Common myeloid progenitor, CD34-positive (primary cell): ENCODE measurements around the gene SGMS2.

Experiments used
- CTCF ChIA-PET: fragments of 350-600 bp; sonication (Branson Sonifier 250); formaldehyde crosslinking; loops from one replicate; lab custom pipeline; 2021; ENCODE audit warnings: antibody characterized with exemption; lab: Charles Lee
- POLR2A ChIA-PET: fragments of 350-600 bp; sonication (Branson Sonifier 250); formaldehyde crosslinking; loops from one replicate; lab custom pipeline; 2021; ENCODE audit warnings: antibody characterized with exemption; lab: Charles Lee
- DNase-seq, 3 donors: peaks; one replicate each; pipeline versions ENCODE4 v3.0.0 to v3.0.0-alpha.2; 2013
- H3K27ac ChIP-seq, 2 experiments: 1 replicate in 1 of 2; 2 replicates in 1 of 2; pipeline ENCODE4 v1.7.0; 2013; ENCODE audit warnings: inconsistent platforms in 2 of 2, low read length in 2 of 2, mild to moderate bottlenecking in 2 of 2, low read depth in 1 of 2, moderate library complexity in 1 of 2; ENCODE audit not compliant: severe bottlenecking in 2 of 2, insufficient read depth in 1 of 2, poor library complexity in 1 of 2
- H3K27me3 ChIP-seq, 5 experiments: replicated peaks in 2 of 5; 1 replicate in 3 of 5; 2 replicates in 2 of 5; pipeline versions ENCODE4 v1.6.1 to v1.7.0; 2013; ENCODE audit warnings: low read length in 4 of 5, mild to moderate bottlenecking in 2 of 5, moderate library complexity in 2 of 5, inconsistent platforms in 1 of 5; ENCODE audit not compliant: insufficient read depth in 5 of 5, control insufficient read depth in 4 of 5
- H3K36me3 ChIP-seq, 4 experiments: 1 replicate in 2 of 4; 2 replicates in 2 of 4; pipeline versions ENCODE4 v1.6.1 to v1.7.0; 2013; ENCODE audit warnings: low read length in 3 of 4, control low read depth in 1 of 4, mild to moderate bottlenecking in 1 of 4; ENCODE audit not compliant: control insufficient read depth in 4 of 4, insufficient read depth in 4 of 4
- H3K4me1 ChIP-seq, 4 experiments: 1 replicate in 3 of 4; 2 replicates in 1 of 4; pipeline versions ENCODE4 v1.6.1 to v1.7.1; 2013; ENCODE audit warnings: low read length in 3 of 4, mild to moderate bottlenecking in 3 of 4, control low read depth in 1 of 4, inconsistent platforms in 1 of 4, moderate library complexity in 1 of 4; ENCODE audit not compliant: control insufficient read depth in 4 of 4, insufficient read depth in 4 of 4; ENCODE audit errors: control extremely low read depth in 1 of 4
- H3K4me3 ChIP-seq, 7 experiments: 1 replicate in 4 of 7; 2 replicates in 3 of 7; pipeline versions ENCODE4 v1.5.1 to v1.7.0; 2013; ENCODE audit warnings: mild to moderate bottlenecking in 7 of 7, low read length in 6 of 7, moderate library complexity in 6 of 7, inconsistent platforms in 2 of 7, low read depth in 2 of 7, control low read depth in 1 of 7; ENCODE audit not compliant: insufficient read depth in 4 of 7, control insufficient read depth in 1 of 7; ENCODE audit errors: extremely low read depth in 1 of 7
- H3K9me3 ChIP-seq, 5 experiments: 1 replicate in 4 of 5; 2 replicates in 1 of 5; pipeline versions ENCODE4 v1.6.1 to v1.7.1; 2013; ENCODE audit warnings: low read length in 4 of 5, mild to moderate bottlenecking in 2 of 5, inconsistent platforms in 1 of 5, low read depth in 1 of 5, moderate library complexity in 1 of 5; ENCODE audit not compliant: control insufficient read depth in 4 of 5, insufficient read depth in 2 of 5; ENCODE audit errors: control extremely low read depth in 1 of 5
- WGBS: methylation state at CpG from one replicate; pipeline ENCODE4 v1.1.5; 2013; ENCODE audit not compliant: insufficient coverage; 5-methylcytosine and 5-hydroxymethylcytosine counted together

SGMS2 gene

DNA sequence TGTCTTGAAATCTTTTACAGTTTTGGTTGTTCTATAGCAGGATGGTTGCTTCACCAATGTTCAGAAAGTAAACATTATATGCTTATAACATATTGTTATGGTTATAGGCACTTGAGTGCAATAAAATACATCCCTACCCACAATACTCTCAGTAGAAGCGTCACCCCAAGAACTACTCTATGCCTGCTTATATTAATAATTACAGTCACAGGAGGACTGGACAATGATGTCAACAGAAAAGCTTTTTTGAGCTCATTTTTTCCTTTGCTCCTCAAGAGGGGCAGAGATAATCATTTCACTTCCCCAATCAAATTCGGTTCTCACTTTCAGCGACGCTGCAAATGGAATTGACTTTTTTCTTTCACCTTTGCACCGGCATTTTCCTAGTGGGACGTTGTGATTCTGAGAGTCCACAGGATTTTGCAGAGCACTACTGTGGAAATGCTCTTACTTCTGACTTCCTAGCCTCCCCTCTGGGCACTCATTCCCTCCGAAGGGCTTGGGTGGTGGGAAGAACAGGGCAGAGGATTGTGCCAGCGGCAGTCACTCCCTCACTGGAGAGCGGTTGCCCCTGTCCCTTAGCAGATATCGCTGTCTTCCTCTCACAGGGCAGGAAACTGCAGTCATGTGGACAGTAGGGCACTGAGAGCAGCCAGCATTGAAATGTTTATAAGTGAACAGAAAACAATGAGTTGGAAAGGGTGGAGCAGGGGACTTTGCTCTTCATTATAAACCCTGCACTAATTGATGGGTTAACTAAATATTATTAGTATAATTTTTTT, 24.9 kb upstream of the SGMS2 start:
- ChIA-PET POLR2A (no interaction called here), CTCF (interaction anchor here (0.9 kb wide), 1 partner anchor 12 kb away, joined by 3 read pairs; no protein-coding TSS in a partner anchor)
- H3K27me3 ChIP-seq, result no peaks in the 10 kb centered on the region
- H3K9me3 ChIP-seq, result no peaks in the 10 kb centered on the region
- H3K4me3 ChIP-seq, result peak overlapping the region in 5 of 7 experiments; percentile 41 to 76 (median 55)
- 24% methylated on average over 6 of the region's 10 CpGs for WGBS
- DNase-seq, result peak in 2 of 3 donors; percentile 51 to 72
- H3K27ac ChIP-seq, result peak overlapping the region in 1 of 2 experiments; percentile 12
- H3K36me3 ChIP-seq, result no peaks in the 10 kb centered on the region
- H3K4me1 ChIP-seq, result peaks cover 5 to 15% (median 6%) of the 10 kb centered on the region in 4 experiments

- no peaks in the 10 kb centered on the region for H3K27me3 ChIP-seq
- peak overlapping the region in 1 of 7 experiments; percentile 76 for H3K4me3 ChIP-seq
- H3K4me1 ChIP-seq, result peaks cover 5 to 15% (median 6%) of the 10 kb centered on the region in 4 experiments
- ChIA-PET CTCF (interaction anchor here (1.0 to 1.9 kb wide), 3 partner anchors 15 to 47 kb away, joined by 3 to 4 read pairs (median 3); no protein-coding TSS in a partner anchor), POLR2A (no interaction called here)
- whole genome bisulfite sequencing, result no CpG with 5 or more reads among the region's 1 CpG
- DNase-seq, result peak in 2 of 3 donors; percentile 77 to 84
- H3K27ac ChIP-seq, result no peak overlapping the region
- no peaks in the 10 kb centered on the region for H3K36me3 ChIP-seq
- H3K9me3 ChIP-seq, result no peaks in the 10 kb centered on the region
These were observed 24.0 kb upstream of the SGMS2 start for GRCh38 chr4:107800706-107801105.

DNA sequence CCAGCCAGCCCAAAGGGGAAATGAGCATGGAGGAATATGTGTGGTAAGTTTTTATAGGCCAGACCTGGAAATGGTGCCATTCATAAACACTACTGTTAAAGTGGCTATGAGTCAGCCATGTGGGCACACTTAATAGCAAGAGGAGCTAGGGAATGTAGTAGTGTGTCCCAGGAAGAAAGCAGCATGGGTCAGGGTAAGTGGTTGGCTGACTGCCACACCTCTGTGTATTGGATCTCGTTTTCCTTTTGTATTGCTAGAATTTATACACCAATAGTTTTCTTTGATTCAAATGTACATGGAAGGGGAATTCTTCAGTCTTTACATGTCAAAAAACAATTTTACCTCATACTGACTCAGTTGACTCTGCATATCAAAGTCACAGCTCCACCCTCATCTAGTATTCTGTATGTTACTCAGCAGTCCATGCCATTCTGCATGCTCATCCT, 22.9 kb upstream of the SGMS2 start:
- WGBS, result no CpG with 5 or more reads among the region's 1 CpG
- ChIA-PET POLR2A (no interaction called here), CTCF (interaction anchor here (1.0 to 1.9 kb wide), 3 partner anchors 14 to 111 kb away, joined by 3 to 4 read pairs (median 3); no protein-coding TSS in a partner anchor)
- peaks cover 5 to 15% (median 6%) of the 10 kb centered on the region in 4 experiments for H3K4me1 ChIP-seq
- DNase-seq, result no peak
- no peaks in the 10 kb centered on the region for H3K27me3 ChIP-seq
- H3K9me3 ChIP-seq, result no peaks in the 10 kb centered on the region
- H3K36me3 ChIP-seq, result no peaks in the 10 kb centered on the region
- H3K4me3 ChIP-seq, result no peak overlapping the region
- H3K27ac ChIP-seq, result no peak overlapping the region

GRCh38 chr4:107804956-107805355, 19.8 kb upstream of the SGMS2 start:
- Histone ChIP-seq H3K27ac (no peak overlapping the region), H3K4me1 (peaks cover 2 to 10% (median 6%) of the 10 kb centered on the region in 4 experiments), H3K9me3 (no peaks in the 10 kb centered on the region), H3K4me3 (no peak overlapping the region), H3K36me3 (no peaks in the 10 kb centered on the region), H3K27me3 (no peaks in the 10 kb centered on the region)
- ChIA-PET POLR2A (no interaction called here), CTCF (no interaction called here)
- DNase-seq, result peak in 2 of 3 donors; percentile 45 to 47
- 75% methylated on average over 2 of the region's 3 CpGs for WGBS

- no peaks in the 10 kb centered on the region for H3K9me3 ChIP-seq
- POLR2A ChIA-PET, result no interaction called here
- no CpG with 5 or more reads among the region's 2 CpGs for WGBS
- no peak for DNase-seq
- H3K27ac ChIP-seq, result no peak overlapping the region
- H3K27me3 ChIP-seq, result no peaks in the 10 kb centered on the region
- H3K4me1 ChIP-seq, result no peaks in the 10 kb centered on the region
- no peaks in the 10 kb centered on the region for H3K36me3 ChIP-seq
- CTCF ChIA-PET, result no interaction called here
- H3K4me3 ChIP-seq, result no peak overlapping the region
These were observed 18.5 kb upstream of the SGMS2 start for GRCh38 chr4:107806196-107806595.

- no peaks in the 10 kb centered on the region for H3K4me1 ChIP-seq
- no peaks in the 10 kb centered on the region for H3K36me3 ChIP-seq
- H3K27ac ChIP-seq, result no peak overlapping the region
- WGBS, result 100% methylated on average over 1 of the region's 4 CpGs
- no peak for DNase-seq
- no peak overlapping the region for H3K4me3 ChIP-seq
- H3K9me3 ChIP-seq, result no peaks in the 10 kb centered on the region
- POLR2A ChIA-PET, result no interaction called here
- CTCF ChIA-PET, result interaction anchor here (1.1 kb wide), 2 partner anchors 18 to 50 kb away, joined by 3 to 4 read pairs; no protein-coding TSS in a partner anchor
- H3K27me3 ChIP-seq, result no peaks in the 10 kb centered on the region
These were observed 16.2 kb upstream of the SGMS2 start for GRCh38 chr4:107808572-107808971.

- Histone ChIP-seq H3K9me3 (no peaks in the 10 kb centered on the region), H3K27ac (no peak overlapping the region), H3K4me1 (no peaks in the 10 kb centered on the region), H3K27me3 (no peaks in the 10 kb centered on the region), H3K4me3 (no peak overlapping the region), H3K36me3 (no peaks in the 10 kb centered on the region)
- no peak for DNase-seq
- WGBS, result 100% methylated on average over 3 of the region's 4 CpGs
- ChIA-PET CTCF (interaction anchor here (1.1 kb wide), 1 partner anchor 17 kb away, joined by 3 read pairs; no protein-coding TSS in a partner anchor), POLR2A (interaction anchor here (0.6 kb wide), 1 partner anchor 16 kb away, joined by 6 read pairs; no protein-coding TSS in a partner anchor)
These were observed 15.5 kb upstream of the SGMS2 start for GRCh38 chr4:107809210-107809609.
